Measurements from ENCODE around the gene FRMD3. TPM values are rescaled to one million over a fixed set of nuclear protein-coding genes. Genes with fewer than 3 reads are reported as not detected.

FRMD3 gene
- total RNA-seq, 1 experiment from 2014 or later, result 0.55 TPM

DNA sequence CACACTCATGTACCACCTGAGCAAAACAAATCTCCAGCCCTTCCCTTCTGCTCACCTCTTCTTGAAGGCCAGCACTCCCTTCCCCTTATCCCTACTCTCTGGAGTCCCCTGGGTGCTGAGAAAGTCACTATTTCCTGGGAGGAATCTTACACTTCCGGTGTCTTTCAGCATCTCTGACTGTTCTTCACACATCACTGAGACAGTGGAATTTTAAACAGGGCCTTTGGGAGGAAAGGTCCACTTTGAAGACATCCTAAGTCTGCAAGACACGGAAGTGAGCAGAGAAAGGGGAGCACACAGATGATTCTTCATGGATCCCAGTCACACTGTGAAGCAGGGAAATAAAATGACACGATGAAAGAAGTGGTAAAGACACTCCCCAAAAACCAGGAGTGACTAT, 25.6 kb downstream of the FRMD3 start:
- H3K9me3 ChIP-seq (ENCODE audit: control insufficient read depth, low read depth, low read length), result no peaks in the 10 kb centered on the region
- no peak overlapping the region for H4K5ac ChIP-seq (ENCODE audit: insufficient read length, low read depth, low read length)
- no peaks in the 10 kb centered on the region for H3K79me1 ChIP-seq (ENCODE audit: insufficient read depth, low read depth, low read length, poor library complexity, severe bottlenecking)
- no peak overlapping the region for H3K23ac ChIP-seq (ENCODE audit: insufficient read length, low read depth, low read length)
- no peak overlapping the region for H3K14ac ChIP-seq (ENCODE audit: insufficient read depth, low read length)
- H3K23me2 ChIP-seq (ENCODE audit: insufficient read length, low read depth, low read length, poor library complexity, severe bottlenecking), result no peaks in the 10 kb centered on the region
- TF ChIP-seq, protein P1, sequence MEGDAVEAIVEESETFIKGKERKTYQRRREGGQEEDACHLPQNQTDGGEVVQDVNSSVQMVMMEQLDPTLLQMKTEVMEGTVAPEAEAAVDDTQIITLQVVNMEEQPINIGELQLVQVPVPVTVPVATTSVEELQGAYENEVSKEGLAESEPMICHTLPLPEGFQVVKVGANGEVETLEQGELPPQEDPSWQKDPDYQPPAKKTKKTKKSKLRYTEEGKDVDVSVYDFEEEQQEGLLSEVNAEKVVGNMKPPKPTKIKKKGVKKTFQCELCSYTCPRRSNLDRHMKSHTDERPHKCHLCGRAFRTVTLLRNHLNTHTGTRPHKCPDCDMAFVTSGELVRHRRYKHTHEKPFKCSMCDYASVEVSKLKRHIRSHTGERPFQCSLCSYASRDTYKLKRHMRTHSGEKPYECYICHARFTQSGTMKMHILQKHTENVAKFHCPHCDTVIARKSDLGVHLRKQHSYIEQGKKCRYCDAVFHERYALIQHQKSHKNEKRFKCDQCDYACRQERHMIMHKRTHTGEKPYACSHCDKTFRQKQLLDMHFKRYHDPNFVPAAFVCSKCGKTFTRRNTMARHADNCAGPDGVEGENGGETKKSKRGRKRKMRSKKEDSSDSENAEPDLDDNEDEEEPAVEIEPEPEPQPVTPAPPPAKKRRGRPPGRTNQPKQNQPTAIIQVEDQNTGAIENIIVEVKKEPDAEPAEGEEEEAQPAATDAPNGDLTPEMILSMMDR (conservative IDR thresholded peaks at IDR 0.05), result no peak
- no peaks in the 10 kb centered on the region for H3K4me1 ChIP-seq (ENCODE audit: insufficient read depth, low read length)
- no CpG with 5 or more reads among the region's 3 CpGs for WGBS (ENCODE audit: extremely low coverage, insufficient read length, low lambda C conversion rate)
- no peak overlapping the region for H3K4me2 ChIP-seq (ENCODE audit: insufficient read depth, insufficient read length, low read length)
- H2BK120ac ChIP-seq (ENCODE audit: low read depth, low read length, poor library complexity, severe bottlenecking), result no peak overlapping the region
- H4K20me1 ChIP-seq (ENCODE audit: control insufficient read depth, insufficient read depth, insufficient read length), result no peaks in the 10 kb centered on the region
- Mint-ChIP-seq H3K9me3 (peaks cover 3 to 6% of the 10 kb centered on the region in 2 experiments; a peak in 3 of 5 replicates), H3K27me3 (ENCODE audit: low read depth) (peaks cover 8% of the 10 kb centered on the region; the same call in 1 of the 2 replicates), H3K36me3 (ENCODE audit: insufficient read depth in 1 of 3, low read depth in 3 of 3) (peaks cover 0 to 2% (median 0%) of the 10 kb centered on the region in 3 experiments; a peak in 1 of 7 replicates), H3K4me1 (peaks cover 8 to 9% of the 10 kb centered on the region in 2 experiments), H3K27ac (no peak overlapping the region; a peak in 1 of 7 replicates), H3K4me3 (no peak overlapping the region)
- no peak overlapping the region for H2BK5ac ChIP-seq (ENCODE audit: insufficient read length, low read length)
- DNase-seq, result no peak
- no peak overlapping the region for H3K56ac ChIP-seq (ENCODE audit: insufficient read length, low read depth, low read length)
- H4K91ac ChIP-seq (ENCODE audit: insufficient read length, low read depth, low read length), result no peak overlapping the region
- no peak overlapping the region for H3K4ac ChIP-seq (ENCODE audit: low read depth, low read length)
- H2AFZ ChIP-seq (ENCODE audit: low read length), result no peak overlapping the region
- no peak overlapping the region for H3K9ac ChIP-seq (ENCODE audit: extremely low read depth, insufficient read length, low read length)
- H3K27ac ChIP-seq (ENCODE audit: insufficient read length, low read depth, low read length), result no peak overlapping the region
- H3K18ac ChIP-seq (ENCODE audit: insufficient read length, low read depth, low read length), result no peak overlapping the region
- no peaks in the 10 kb centered on the region for H3K27me3 ChIP-seq (ENCODE audit: insufficient read depth, low read length)
- no peak overlapping the region for H4K8ac ChIP-seq (replicated peaks; ENCODE audit: insufficient read length, low read depth, low read length)
- no peaks in the 10 kb centered on the region for H3K79me2 ChIP-seq (ENCODE audit: insufficient read depth, low read length)
- no peak overlapping the region for H2BK15ac ChIP-seq (ENCODE audit: low read depth, low read length)
- no peak overlapping the region for H2AK5ac ChIP-seq (ENCODE audit: insufficient read length, low read length)
- no peak overlapping the region for H2BK12ac ChIP-seq (ENCODE audit: insufficient read length, low read depth, low read length)
- no peak overlapping the region for H3T11ph ChIP-seq (ENCODE audit: low read length)
- no peak overlapping the region for H2BK20ac ChIP-seq (ENCODE audit: low read depth, low read length, poor library complexity, severe bottlenecking)

Data from H9 (cell line).